ENCODE measurements around the gene PRSS1.

DNA sequence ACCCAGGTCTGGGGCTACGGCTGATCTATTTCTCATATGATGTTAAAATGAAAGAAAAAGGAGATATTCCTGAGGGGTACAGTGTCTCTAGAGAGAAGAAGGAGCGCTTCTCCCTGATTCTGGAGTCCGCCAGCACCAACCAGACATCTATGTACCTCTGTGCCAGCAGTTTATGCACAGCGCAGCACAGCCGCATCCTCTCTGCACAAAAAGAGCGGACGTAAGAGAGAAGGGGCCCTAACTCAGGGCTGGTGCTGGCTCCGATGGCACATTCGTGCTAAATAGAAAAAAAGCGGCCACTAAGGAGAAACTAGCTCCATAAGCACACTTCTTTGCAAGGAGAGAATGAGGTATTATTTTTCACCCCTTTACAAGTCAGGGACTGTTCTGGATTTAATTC, 28.3 kb upstream of the PRSS1 start:
- TF ChIP-seq MAFK (IDR thresholded peaks at IDR 0.05; ENCODE audit: low read depth, low read length) (no peak), RFX5 (IDR thresholded peaks at IDR 0.05; ENCODE audit: borderline replicate concordance, low read depth, low read length) (no peak), GABPA (IDR thresholded peaks at IDR 0.05; ENCODE audit: borderline replicate concordance, insufficient read depth, low read length) (no peak)
- TF ChIP-seq, protein P1, sequence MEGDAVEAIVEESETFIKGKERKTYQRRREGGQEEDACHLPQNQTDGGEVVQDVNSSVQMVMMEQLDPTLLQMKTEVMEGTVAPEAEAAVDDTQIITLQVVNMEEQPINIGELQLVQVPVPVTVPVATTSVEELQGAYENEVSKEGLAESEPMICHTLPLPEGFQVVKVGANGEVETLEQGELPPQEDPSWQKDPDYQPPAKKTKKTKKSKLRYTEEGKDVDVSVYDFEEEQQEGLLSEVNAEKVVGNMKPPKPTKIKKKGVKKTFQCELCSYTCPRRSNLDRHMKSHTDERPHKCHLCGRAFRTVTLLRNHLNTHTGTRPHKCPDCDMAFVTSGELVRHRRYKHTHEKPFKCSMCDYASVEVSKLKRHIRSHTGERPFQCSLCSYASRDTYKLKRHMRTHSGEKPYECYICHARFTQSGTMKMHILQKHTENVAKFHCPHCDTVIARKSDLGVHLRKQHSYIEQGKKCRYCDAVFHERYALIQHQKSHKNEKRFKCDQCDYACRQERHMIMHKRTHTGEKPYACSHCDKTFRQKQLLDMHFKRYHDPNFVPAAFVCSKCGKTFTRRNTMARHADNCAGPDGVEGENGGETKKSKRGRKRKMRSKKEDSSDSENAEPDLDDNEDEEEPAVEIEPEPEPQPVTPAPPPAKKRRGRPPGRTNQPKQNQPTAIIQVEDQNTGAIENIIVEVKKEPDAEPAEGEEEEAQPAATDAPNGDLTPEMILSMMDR (IDR thresholded peaks at IDR 0.05; ENCODE audit: control extremely low read depth in 1 of 3, insufficient read depth in 1 of 3, low read depth in 1 of 3, low read length in 3 of 3), result no peak

Data from H1 (cell line).